IPS-15b (cell line): Measurements from ENCODE around the gene ZNF831.

ENCODE experiments used
- H3K27me3 ChIP-seq: one replicate; pipeline ENCODE4 v1.6.1; 2013; ENCODE audit warnings: low read length; ENCODE audit not compliant: control insufficient read depth, insufficient read depth
- H3K36me3 ChIP-seq: one replicate; pipeline ENCODE4 v1.6.1; 2013; ENCODE audit warnings: low read length; ENCODE audit not compliant: control insufficient read depth, insufficient read depth
- H3K4me1 ChIP-seq: one replicate; pipeline ENCODE4 v1.6.1; 2013; ENCODE audit warnings: mild to moderate bottlenecking, low read length; ENCODE audit not compliant: control insufficient read depth, insufficient read depth
- H3K4me3 ChIP-seq: one replicate; pipeline ENCODE4 v1.5.1; 2013; ENCODE audit warnings: low read depth, low read length
- H3K9ac ChIP-seq: one replicate; pipeline ENCODE4 v1.6.1; 2013; ENCODE audit warnings: low read depth, mild to moderate bottlenecking, low read length
- H3K9me3 ChIP-seq: one replicate; pipeline ENCODE4 v1.6.1; 2013; ENCODE audit warnings: mild to moderate bottlenecking, low read length; ENCODE audit not compliant: control insufficient read depth, insufficient read depth

Gene ZNF831

GRCh38 chr20:59255256-59255655 is 91.6 kb downstream of the ZNF831 start:
- H3K9me3 ChIP-seq, result no peaks in the 10 kb centered on the region
- no peak overlapping the region for H3K9ac ChIP-seq
- no peaks in the 10 kb centered on the region for H3K36me3 ChIP-seq
- peaks cover 4% of the 10 kb centered on the region for H3K27me3 ChIP-seq
- no peak overlapping the region for H3K4me3 ChIP-seq
- no peaks in the 10 kb centered on the region for H3K4me1 ChIP-seq

DNA sequence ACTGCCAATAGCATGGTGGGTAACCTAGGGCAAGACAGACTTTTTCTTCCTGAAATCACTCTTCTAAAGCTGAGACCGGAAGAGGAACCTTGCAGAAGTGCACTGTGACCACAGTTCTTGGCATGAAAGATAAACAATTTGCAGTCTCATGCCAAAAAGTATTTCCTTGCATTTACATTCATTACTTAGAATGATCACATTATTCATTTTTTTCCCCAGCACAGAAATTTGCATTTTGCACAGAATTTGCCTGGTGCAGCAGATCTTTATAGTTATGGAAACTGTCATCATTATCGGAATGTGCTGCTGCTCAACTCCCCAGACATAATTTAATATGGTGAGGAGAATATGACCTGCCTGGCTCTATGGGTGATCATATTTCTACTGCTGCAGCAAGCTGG is 94.6 kb downstream of the ZNF831 start:
- Histone ChIP-seq H3K36me3 (no peaks in the 10 kb centered on the region), H3K4me1 (no peaks in the 10 kb centered on the region), H3K4me3 (no peak overlapping the region), H3K9ac (no peak overlapping the region), H3K9me3 (no peaks in the 10 kb centered on the region), H3K27me3 (peaks cover 6% of the 10 kb centered on the region)

GRCh38 chr20:59259946-59260345 is 96.3 kb downstream of the ZNF831 start:
- Histone ChIP-seq H3K9me3 (no peaks in the 10 kb centered on the region), H3K4me3 (no peak overlapping the region), H3K4me1 (no peaks in the 10 kb centered on the region), H3K9ac (no peak overlapping the region), H3K27me3 (peaks cover 3% of the 10 kb centered on the region), H3K36me3 (no peaks in the 10 kb centered on the region)

- H3K9ac ChIP-seq, result no peak overlapping the region
- peaks cover 4% of the 10 kb centered on the region for H3K27me3 ChIP-seq
- peaks cover 13% of the 10 kb centered on the region for H3K4me1 ChIP-seq
- no peaks in the 10 kb centered on the region for H3K9me3 ChIP-seq
- no peak overlapping the region for H3K4me3 ChIP-seq
- H3K36me3 ChIP-seq, result no peaks in the 10 kb centered on the region
Observed at GRCh38 chr20:59265298-59265697, 101.7 kb downstream of the ZNF831 start.

- Histone ChIP-seq H3K27me3 (peaks cover 2% of the 10 kb centered on the region), H3K4me3 (no peak overlapping the region), H3K9ac (no peak overlapping the region)
Observed at GRCh38 chr20:59268870-59269269, 105.2 kb downstream of the ZNF831 start.

DNA sequence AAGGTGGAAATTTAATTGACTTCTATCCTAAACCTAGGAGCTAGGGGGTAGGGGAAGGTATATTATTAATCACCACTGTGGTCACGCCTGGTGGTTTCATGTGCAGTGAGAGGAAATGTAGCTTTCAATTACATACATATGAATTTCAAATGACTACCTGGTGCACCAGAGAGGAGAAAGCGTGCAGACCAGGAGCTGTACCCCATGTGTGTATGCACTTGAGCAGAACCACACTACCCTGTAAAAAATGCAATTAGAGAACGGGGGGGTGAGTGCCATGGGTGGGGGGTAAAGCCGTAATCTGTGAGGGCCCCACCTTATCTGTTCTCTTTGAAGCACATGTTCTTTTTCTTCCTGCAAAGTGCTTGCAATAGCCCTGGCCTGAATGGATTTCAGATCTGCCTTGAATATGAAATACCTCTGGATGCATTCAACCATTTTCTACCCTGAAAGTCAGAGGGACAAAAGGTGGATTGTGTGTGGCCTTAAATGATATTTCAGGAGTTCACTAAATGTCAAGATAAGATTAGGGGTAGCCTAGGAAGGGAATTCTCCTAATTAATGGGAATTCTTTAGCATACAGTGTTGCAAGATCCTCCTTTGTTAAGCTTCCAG is 105.9 kb downstream of the ZNF831 start:
- H3K27me3 ChIP-seq, result peaks cover 2% of the 10 kb centered on the region
- H3K4me3 ChIP-seq, result no peak overlapping the region
- no peak overlapping the region for H3K9ac ChIP-seq

More at GRCh38 chr20:59268870-59269269, 105.2 kb downstream of the ZNF831 start:
- Histone ChIP-seq H3K4me1 (peaks cover 13% of the 10 kb centered on the region), H3K36me3 (no peaks in the 10 kb centered on the region), H3K9me3 (no peaks in the 10 kb centered on the region)

GRCh38 chr20:59270380-59270779 is 106.8 kb downstream of the ZNF831 start:
- Histone ChIP-seq H3K27me3 (peaks cover 2% of the 10 kb centered on the region), H3K9me3 (no peaks in the 10 kb centered on the region), H3K4me1 (peaks cover 13% of the 10 kb centered on the region), H3K36me3 (no peaks in the 10 kb centered on the region), H3K9ac (no peak overlapping the region), H3K4me3 (no peak overlapping the region)

More for the DNA sequence above, 105.9 kb downstream of the ZNF831 start:
- no peaks in the 10 kb centered on the region for H3K36me3 ChIP-seq
- H3K4me1 ChIP-seq, result peaks cover 13% of the 10 kb centered on the region
- H3K9me3 ChIP-seq, result no peaks in the 10 kb centered on the region

GRCh38 chr20:59273739-59274357 is 110.2 kb downstream of the ZNF831 start:
- Histone ChIP-seq H3K4me1 (peaks cover 6% of the 10 kb centered on the region), H3K9me3 (no peaks in the 10 kb centered on the region), H3K36me3 (no peaks in the 10 kb centered on the region), H3K4me3 (no peak overlapping the region), H3K27me3 (no peaks in the 10 kb centered on the region), H3K9ac (no peak overlapping the region)

- Histone ChIP-seq H3K4me1 (no peaks in the 10 kb centered on the region), H3K9me3 (no peaks in the 10 kb centered on the region)
Observed at GRCh38 chr20:59276938-59277337, 113.3 kb downstream of the ZNF831 start.

GRCh38 chr20:59284470-59284869 is 120.8 kb downstream of the ZNF831 start:
- Histone ChIP-seq H3K27me3 (peaks cover 2% of the 10 kb centered on the region), H3K9ac (no peak overlapping the region), H3K36me3 (no peaks in the 10 kb centered on the region), H3K4me3 (no peak overlapping the region), H3K4me1 (no peaks in the 10 kb centered on the region), H3K9me3 (no peaks in the 10 kb centered on the region)

More at GRCh38 chr20:59276938-59277337, 113.3 kb downstream of the ZNF831 start:
- no peaks in the 10 kb centered on the region for H3K27me3 ChIP-seq
- no peaks in the 10 kb centered on the region for H3K36me3 ChIP-seq
- H3K4me3 ChIP-seq, result no peak overlapping the region
- H3K9ac ChIP-seq, result no peak overlapping the region

GRCh38 chr20:59289994-59290393 is 126.4 kb downstream of the ZNF831 start:
- peaks cover 2% of the 10 kb centered on the region for H3K27me3 ChIP-seq
- H3K4me1 ChIP-seq, result no peaks in the 10 kb centered on the region
- H3K4me3 ChIP-seq, result no peak overlapping the region
- no peaks in the 10 kb centered on the region for H3K9me3 ChIP-seq
- H3K36me3 ChIP-seq, result no peaks in the 10 kb centered on the region
- no peak overlapping the region for H3K9ac ChIP-seq

DNA sequence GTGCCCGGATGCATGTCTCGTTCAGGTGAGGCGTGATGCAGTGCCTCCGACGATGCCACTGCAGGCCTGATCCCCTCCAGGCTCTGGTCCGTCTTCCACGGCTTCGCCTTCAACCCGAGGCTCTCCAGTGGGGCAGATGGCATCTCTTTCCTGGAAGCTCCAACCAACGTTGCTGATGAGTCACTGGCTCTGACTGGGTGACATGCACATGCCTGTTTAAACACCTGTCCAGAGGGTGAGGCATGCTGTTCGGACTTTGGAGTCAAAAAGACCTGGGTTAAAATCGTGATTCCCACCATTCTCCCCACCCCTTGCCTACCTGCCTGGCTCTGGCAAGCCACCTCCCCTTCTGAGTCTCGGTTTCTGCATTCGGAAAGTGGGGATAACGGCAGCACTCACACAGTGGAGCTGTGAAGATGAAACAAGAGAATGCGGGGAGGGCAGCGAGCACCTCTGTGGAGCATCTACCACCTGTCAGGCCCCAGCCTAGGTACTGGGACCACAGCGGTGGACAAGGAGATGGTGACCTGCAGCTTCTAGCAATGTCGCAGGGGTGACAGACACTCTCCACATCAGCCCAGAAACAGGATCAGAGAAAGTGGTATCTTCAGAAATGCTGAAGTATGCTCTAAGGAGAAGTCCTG is 128.2 kb downstream of the ZNF831 start:
- no peak overlapping the region for H3K9ac ChIP-seq
- H3K36me3 ChIP-seq, result no peaks in the 10 kb centered on the region
- peaks cover 5% of the 10 kb centered on the region for H3K27me3 ChIP-seq
- H3K4me3 ChIP-seq, result no peak overlapping the region
- H3K4me1 ChIP-seq, result no peaks in the 10 kb centered on the region
- H3K9me3 ChIP-seq, result no peaks in the 10 kb centered on the region
